Epithelial cell of umbilical artery (primary cell): ENCODE measurements around the gene TRIM8. TPM values are rescaled to one million over a fixed set of nuclear protein-coding genes. Genes with fewer than 3 reads are reported as not detected.

Experiments
- total RNA-seq: library from RNA; depleted of rRNA; stranded (reverse); fragments of >200 nt; gene quantifications from 2 replicates; pipeline ENCODE4 v1.2.3, GENCODE V29; 2014

TRIM8 gene
- 54.1 and 66.3 TPM in 2 replicates for total RNA-seq

GRCh38 chr10:102644066-102644645, at the start of gene TRIM8:
TRIM8 (plus strand) TSS chr10:102644479; CDS start chr10:102644618, 139 bp downstream.

Other genes starting within 250 kb of the TRIM8 start
- 10.4 and 16.7 TPM in 2 replicates for gene NFKB2, start 248.8 kb upstream of the TRIM8 start, total RNA-seq
- under 0.01 and 0.46 TPM in 2 replicates for gene PSD, start 225.7 kb upstream of the TRIM8 start, total RNA-seq
- 8.7 and 10.7 TPM in 2 replicates for gene FBXL15, start 223.6 kb upstream of the TRIM8 start, total RNA-seq
- gene CUEDC2, start 211.9 kb upstream of the TRIM8 start, total RNA-seq: 70.5 and 73.1 TPM in 2 replicates
- not detected in 2 replicates for gene C10orf95, start 192.9 kb upstream of the TRIM8 start, total RNA-seq
- gene ACTR1A, start 141.8 kb upstream of the TRIM8 start, total RNA-seq: 118 and 134 TPM in 2 replicates
- gene SUFU, start 140.5 kb upstream of the TRIM8 start, total RNA-seq: 2.6 and 2.7 TPM in 2 replicates
- 8.4 and 8.7 TPM in 2 replicates for gene ARL3, start 69.9 kb downstream of the TRIM8 start, total RNA-seq
- 4.5 and 12.0 TPM in 2 replicates for gene SFXN2, start 70.2 kb downstream of the TRIM8 start, total RNA-seq
- 24.7 and 58.4 TPM in 2 replicates for gene WBP1L, start 99.5 kb downstream of the TRIM8 start, total RNA-seq
- not detected in 2 replicates for gene CYP17A1, start 192.9 kb downstream of the TRIM8 start, total RNA-seq
- gene BORCS7, start 209.8 kb downstream of the TRIM8 start, total RNA-seq: 16.0 and 19.8 TPM in 2 replicates
- 1.8 and 2.6 TPM in 2 replicates for gene AS3MT, start 225.0 kb downstream of the TRIM8 start, total RNA-seq